Measurements from ENCODE around the gene YTHDF2.
A peak's percentile ranks its signal among the peaks of the same experiment; 100 is the strongest.
"Not testable (repeated sequence)": the region's sequence is repeated elsewhere in the genome, so short reads cannot be mapped to it uniquely, and the experiment has no call there.

YTHDF2 gene

GRCh38 chr1:28736450-28737306 is at the start of gene YTHDF2:
YTHDF2 (plus strand) TSS chr1:28736940; CDS start chr1:28737121, 181 bp downstream.
- DNase-seq (ENCODE audit: low spot score) = peak; percentile 98

DNA sequence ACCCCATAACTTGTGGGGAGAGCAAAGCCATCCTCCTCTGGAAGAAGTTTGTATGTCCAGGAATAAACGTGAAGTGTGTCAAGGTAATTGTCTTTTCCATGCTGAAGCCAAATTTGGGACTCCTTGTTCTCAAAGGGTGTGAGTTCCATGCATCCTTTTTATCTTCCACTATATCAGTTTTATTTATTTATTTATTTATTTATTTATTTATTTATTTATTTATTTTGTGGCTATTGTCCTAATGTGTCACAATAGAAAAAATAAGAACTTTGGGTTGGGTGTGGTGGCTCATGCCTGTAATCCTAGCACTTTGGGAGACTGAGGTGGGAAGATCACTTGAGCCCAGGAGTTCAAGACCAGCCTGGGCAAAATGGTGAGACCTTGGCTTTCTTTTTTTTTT is 45.1 kb upstream of the YTHDF2 start:
- DNase-seq (ENCODE audit: low spot score) = not testable (repeated sequence)

GRCh38 chr1:28703629-28704028 is 33.1 kb upstream of the YTHDF2 start:
- no peak for DNase-seq (ENCODE audit: low spot score)

- no peak for DNase-seq (ENCODE audit: low spot score)
Observed at GRCh38 chr1:28716336-28716735, 20.4 kb upstream of the YTHDF2 start.

DNA sequence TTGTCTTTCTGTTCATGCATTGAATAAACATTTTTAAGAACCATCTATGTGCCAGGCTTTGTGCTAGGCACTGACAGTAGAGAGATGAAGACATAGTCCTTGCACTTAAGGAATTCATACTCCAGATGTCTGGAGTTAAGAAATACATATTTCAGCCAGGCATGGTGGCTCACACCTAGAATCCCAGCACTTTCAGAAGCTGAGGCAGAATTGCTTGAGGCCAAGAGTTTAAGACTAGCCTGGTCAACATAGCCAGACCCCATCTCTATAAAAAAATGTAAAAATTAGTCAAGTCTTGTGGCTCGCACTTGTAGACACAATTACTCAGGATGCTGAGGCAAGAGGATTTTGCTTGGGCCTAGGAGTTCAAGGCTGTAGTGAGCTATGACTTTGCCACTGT is 18.6 kb upstream of the YTHDF2 start:
- DNase-seq (ENCODE audit: low spot score) = no peak

GRCh38 chr1:28718586-28719331 is 18.0 kb upstream of the YTHDF2 start:
- no peak for DNase-seq (ENCODE audit: low spot score)

GRCh38 chr1:28719332-28719619 is 17.5 kb upstream of the YTHDF2 start:
- DNase-seq (ENCODE audit: low spot score) = no peak

GRCh38 chr1:28720376-28720775 is 16.4 kb upstream of the YTHDF2 start:
- DNase-seq (ENCODE audit: low spot score) = no peak

GRCh38 chr1:28721927-28722326 is 14.8 kb upstream of the YTHDF2 start:
- not testable (repeated sequence) for DNase-seq (ENCODE audit: low spot score)

- not testable (repeated sequence) for DNase-seq (ENCODE audit: low spot score)
Observed at GRCh38 chr1:28725365-28725764, 11.4 kb upstream of the YTHDF2 start.

DNA sequence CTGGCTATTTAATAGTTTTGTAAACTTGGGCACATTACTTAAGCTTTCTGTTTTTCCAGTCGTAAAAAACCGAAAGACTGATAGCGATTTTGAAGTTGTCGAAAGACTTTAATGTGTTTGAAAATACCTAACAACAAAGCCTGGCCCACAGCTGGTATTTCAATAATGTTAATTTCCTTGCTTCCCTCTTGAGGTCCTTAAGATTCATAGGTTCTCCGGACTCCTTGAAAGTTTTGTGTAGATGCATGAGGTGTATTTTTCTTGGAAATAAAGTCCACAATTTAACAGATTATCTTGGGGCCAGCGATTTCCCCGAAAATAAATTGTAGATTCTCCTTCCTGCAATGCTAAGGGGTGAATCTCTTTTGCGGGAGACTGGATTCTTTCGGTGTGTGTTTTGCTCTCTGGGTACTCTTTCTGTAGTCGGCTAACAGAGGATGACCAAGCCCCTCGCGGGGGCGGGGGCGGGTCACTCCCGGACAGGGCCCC is 735 bp upstream of the YTHDF2 start:
- no peak for DNase-seq (ENCODE audit: low spot score)

DNA sequence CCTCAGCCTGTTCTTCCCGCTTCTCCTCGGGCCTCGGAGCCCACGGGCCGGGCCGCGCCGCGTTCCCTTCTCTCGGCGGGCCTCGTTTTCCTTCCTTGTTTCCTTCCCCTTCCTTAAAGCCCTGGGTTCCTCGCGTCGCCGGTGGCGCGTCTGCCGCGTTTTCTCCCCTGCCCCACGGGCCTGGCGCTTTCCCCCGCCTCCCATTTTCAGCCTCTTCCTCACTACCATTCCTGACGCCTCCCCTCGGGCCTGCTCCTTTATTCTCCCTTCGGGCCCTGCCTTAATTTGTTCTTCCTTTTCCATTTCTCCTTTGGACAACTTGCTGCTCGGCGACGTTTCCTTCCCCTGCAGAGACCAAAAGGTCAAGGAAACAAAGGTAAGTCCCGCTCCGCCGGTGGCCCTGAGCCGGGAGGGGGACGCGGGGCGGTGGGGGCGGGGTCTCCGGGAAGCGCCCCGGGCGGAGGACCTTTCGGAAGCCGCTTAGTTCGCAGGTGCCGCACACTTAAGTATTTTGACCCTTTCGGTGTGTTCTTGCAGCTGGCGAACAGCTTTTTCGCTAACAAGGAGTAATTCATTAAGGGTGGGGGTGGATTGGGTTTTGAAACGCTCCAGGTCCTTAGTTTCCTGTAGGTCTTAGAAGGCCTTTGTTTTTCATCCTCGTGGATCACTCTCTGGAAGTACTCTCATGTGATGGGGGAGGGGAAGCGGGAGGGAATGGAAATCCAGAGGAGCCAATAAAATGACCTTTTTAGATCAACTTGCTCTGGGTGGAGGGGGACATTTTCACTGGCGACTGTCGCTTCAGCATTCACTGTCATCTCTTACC is 780 bp downstream of the YTHDF2 start:
- DNase-seq (ENCODE audit: low spot score) = peak; percentile 44

DNA sequence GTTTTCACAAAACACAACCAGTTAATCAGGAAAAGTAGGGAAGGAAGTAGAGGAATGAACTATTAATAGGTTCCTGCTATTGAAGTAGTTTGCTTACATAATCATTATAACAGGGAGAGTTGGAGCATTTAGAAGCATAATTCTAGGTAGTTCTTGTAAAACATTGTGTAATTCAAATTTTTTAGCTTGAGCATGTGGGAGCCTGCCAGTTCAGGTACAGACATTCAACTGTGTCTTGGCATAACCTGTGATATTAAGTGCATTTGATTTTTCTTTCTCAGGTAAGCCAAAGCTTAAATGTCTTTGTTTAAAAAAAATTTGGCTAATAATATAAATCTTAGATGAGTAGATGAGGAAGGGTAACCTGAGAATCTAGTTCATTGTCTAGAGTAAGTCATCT is 3.4 kb downstream of the YTHDF2 start:
- DNase-seq (ENCODE audit: low spot score) = no peak

- no peak for DNase-seq (ENCODE audit: low spot score)
Observed at GRCh38 chr1:28744184-28744583, 7.4 kb downstream of the YTHDF2 start.

DNA sequence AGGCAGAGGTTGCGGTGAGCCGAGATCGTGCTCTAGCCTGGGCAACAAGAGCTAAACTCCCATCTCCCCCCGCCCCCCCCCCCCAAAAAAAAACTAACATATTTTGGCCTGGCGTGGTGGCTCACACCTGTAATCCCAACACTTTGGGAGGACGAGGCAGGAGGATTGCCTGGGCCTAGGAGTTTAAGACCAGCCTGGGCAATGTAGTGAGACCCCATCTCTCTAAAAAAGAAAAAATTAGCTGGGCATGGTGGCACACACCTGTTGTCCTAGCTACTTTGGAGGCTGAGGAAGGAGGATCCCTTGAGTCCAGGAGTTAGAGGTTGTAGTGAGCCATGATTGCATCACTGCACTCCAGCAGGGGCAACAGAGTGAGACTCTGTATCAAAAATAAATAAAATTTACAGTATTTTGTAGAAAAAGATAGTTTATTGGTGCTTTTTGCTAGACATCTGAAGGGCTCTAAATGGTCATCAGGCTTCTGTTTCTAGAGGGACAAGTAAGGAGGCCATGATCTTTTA is 9.0 kb downstream of the YTHDF2 start:
- no peak for DNase-seq (ENCODE audit: low spot score)

DNA sequence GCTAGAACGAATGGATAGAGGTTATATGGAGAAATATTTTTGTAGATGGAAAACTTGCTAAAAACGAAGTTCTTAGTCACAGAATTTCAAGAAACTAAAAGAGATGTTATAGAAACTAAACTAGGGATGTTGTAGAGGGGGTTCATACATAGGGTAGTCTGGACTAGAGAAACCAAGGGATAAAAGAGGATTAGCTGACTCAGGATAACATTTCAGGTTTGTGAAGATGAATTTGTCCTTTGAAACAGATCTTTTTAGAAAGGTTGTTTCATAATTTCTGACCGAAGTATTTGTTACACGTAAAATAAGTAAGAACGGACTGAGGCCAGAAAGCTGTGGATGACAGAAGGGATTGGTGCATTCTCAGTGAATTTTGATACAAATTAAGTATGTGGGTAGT is 13.6 kb downstream of the YTHDF2 start:
- no peak for DNase-seq (ENCODE audit: low spot score)

DNA sequence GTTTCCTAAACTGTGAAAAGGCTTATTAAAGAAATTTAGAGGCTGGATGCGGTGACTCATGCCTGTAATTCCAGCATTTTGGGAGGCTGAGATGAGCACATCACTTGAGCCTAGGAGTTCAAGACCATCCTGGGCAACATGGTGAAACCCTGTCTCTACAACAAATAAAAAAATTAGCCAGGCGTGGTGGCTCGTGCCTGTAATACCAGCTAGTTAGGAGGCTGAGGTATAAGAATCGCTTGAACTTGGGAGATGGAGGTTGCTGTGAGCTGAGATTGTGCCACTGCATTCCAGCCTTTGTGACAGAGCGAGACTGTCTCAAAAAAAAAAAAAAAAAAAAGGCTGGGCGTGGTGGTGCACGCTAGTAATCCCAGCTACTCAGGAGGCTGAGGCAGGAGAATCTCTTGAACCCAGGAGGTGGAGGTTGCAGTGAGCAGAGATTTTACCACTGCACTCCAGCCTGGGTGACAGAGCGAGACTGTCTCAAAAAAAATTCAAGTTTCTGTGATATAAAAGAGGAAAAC is 14.1 kb downstream of the YTHDF2 start:
- DNase-seq (ENCODE audit: low spot score) = not testable (repeated sequence)

- DNase-seq (ENCODE audit: low spot score) = no peak
Observed at GRCh38 chr1:28751315-28752060, 14.7 kb downstream of the YTHDF2 start.

GRCh38 chr1:28755701-28756100 is 19.0 kb downstream of the YTHDF2 start:
- no peak for DNase-seq (ENCODE audit: low spot score)

DNA sequence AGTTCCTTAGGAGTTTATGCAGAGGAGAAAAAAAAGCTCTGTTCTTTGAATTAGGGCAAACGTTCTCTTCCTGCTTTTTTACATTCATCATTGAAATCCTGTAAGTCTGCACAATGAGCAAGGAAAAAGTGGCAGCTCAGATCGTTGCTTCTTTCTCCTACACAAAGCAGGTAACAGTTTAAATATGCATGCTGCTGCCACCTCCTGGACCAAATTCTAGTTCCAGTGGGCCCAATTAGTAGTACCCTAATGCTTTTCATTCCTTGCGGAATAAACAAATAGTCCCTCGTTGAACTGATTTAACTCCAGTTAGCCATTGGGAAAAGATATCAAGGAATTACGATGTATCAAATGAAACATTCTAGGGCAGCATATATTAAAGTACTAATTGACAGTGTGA is 20.1 kb downstream of the YTHDF2 start:
- no peak for DNase-seq (ENCODE audit: low spot score)

DNA sequence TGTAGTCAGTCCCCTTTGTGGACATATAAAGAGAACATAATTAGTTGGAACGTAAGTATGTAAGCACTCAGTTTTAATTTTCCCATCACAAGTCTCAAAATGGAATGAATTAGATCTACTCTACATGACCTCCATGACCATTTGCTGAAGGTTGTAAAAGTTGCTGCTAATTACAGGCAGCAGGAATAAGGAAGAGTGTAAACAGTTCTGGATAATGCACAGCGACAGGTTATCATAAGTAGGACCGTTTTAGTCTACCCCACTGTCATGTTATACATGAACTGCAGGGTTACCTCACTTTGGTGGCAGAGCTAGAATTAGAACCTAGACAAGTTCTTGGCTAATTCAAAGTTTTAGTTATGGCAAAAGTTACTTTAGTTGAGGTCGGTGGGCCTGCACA is 21.7 kb downstream of the YTHDF2 start:
- DNase-seq (ENCODE audit: low spot score) = no peak

Data from CD4-positive, alpha-beta T cell treated with Interleukin-2 at 100 ng/mL for 4 hours (primary cell).